Measurements from ENCODE around the gene RFWD3.

RFWD3 gene

DNA sequence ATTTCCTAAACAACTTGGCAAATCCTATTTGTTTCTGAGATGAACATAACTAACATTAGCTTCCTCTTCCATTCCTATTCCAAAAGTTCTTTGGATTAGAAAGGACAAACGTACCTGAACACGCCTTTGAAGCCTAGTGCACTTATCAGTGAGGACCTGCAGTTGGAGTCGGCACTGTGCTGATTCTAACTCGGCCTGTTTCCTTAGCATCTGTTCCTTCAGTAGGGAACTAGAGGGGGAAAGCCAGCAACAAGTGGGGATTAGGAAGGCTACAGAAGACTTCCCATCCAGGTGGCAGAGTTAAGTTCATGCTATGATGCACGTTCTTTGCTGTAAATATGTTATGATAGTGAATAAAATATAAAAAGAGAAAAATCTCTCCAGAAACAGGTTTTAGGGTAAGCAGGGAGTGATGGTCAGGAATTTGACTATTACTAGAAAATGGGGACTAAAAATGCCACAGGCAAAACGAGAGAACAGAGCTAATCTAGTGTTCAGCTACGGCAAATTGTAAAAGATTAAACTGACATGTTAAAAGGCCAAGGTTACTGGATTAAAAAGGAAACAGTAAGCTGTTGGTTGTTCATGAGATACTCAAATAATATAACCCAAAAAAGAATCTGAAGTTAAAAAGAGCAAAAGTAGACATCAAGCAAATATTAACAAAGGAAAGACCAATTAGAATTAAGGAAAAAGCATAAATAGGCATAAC, 28.8 kb downstream of the RFWD3 start:
- Histone ChIP-seq H3K4me3 (ENCODE audit: low read depth in 1 of 2, low read length in 2 of 2) (no peak overlapping the region), H3K27ac (ENCODE audit: low read length) (no peak overlapping the region), H3K27me3 (ENCODE audit: low read depth, low read length) (no peaks in the 10 kb centered on the region), H3K4me1 (ENCODE audit: control insufficient read depth in 1 of 2, insufficient read depth in 2 of 2, low read length in 2 of 2) (no peaks in the 10 kb centered on the region), H3K36me3 (ENCODE audit: control insufficient read depth in 1 of 2, insufficient read depth in 2 of 2, low read length in 2 of 2) (peaks cover 20 to 39% of the 10 kb centered on the region in 2 donors), H3K9me3 (ENCODE audit: control insufficient read depth in 1 of 2, low read length in 2 of 2) (no peaks in the 10 kb centered on the region)

DNA sequence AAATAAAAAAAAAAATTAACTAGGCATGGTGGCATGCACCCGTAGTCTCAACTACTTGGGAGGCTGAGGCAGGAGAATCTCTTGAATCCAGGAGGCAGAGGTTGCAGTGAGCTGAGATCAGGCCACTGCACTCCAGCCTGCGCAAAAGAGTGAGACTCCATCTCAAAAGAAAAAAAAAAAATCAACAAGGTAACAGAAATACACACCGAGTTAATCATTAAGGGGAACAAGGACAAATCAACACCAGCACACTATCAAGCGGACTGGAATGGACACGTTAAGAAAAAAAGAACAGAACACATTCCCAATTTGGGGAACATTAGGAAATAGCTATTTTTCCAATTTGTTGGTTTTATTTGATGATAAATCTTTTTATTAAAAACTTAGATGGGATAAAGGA, 31.4 kb downstream of the RFWD3 start:
- H3K36me3 ChIP-seq (ENCODE audit: control insufficient read depth in 1 of 2, insufficient read depth in 2 of 2, low read length in 2 of 2): peaks cover 38 to 44% of the 10 kb centered on the region in 2 donors
- no peaks in the 10 kb centered on the region for H3K27me3 ChIP-seq (ENCODE audit: low read depth, low read length)
- no peaks in the 10 kb centered on the region for H3K9me3 ChIP-seq (ENCODE audit: control insufficient read depth in 1 of 2, low read length in 2 of 2)
- H3K4me3 ChIP-seq (ENCODE audit: low read depth in 1 of 2, low read length in 2 of 2): no peak overlapping the region
- H3K4me1 ChIP-seq (ENCODE audit: control insufficient read depth in 1 of 2, insufficient read depth in 2 of 2, low read length in 2 of 2): no peaks in the 10 kb centered on the region
- H3K27ac ChIP-seq (ENCODE audit: low read length): no peak overlapping the region

DNA sequence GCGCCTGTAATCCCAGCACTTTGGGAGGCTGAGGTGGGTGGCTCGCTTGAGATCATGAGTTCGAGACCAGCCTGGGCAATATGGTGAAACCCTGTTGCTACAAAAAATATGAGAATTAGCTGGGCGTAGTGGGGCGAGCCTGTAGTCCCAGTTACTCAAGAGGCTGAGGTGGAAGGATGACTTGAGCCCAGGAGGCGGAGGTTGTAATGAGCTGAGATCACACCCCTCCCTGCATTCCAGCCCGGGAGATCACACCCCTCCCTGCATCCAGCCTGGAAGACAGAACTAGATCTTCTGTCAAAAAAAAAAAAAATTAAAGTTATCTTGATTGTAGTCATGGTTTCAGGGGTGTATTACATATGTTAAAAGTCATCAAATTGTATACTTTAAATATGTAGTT, 33.0 kb downstream of the RFWD3 start:
- Histone ChIP-seq H3K4me1 (ENCODE audit: control insufficient read depth in 1 of 2, insufficient read depth in 2 of 2, low read length in 2 of 2) (no peaks in the 10 kb centered on the region), H3K4me3 (ENCODE audit: low read depth in 1 of 2, low read length in 2 of 2) (no peak overlapping the region), H3K27me3 (ENCODE audit: low read depth, low read length) (no peaks in the 10 kb centered on the region), H3K9me3 (ENCODE audit: control insufficient read depth in 1 of 2, low read length in 2 of 2) (no peaks in the 10 kb centered on the region), H3K36me3 (ENCODE audit: control insufficient read depth in 1 of 2, insufficient read depth in 2 of 2, low read length in 2 of 2) (peaks cover 38 to 43% of the 10 kb centered on the region in 2 donors), H3K27ac (ENCODE audit: low read length) (no peak overlapping the region)

DNA sequence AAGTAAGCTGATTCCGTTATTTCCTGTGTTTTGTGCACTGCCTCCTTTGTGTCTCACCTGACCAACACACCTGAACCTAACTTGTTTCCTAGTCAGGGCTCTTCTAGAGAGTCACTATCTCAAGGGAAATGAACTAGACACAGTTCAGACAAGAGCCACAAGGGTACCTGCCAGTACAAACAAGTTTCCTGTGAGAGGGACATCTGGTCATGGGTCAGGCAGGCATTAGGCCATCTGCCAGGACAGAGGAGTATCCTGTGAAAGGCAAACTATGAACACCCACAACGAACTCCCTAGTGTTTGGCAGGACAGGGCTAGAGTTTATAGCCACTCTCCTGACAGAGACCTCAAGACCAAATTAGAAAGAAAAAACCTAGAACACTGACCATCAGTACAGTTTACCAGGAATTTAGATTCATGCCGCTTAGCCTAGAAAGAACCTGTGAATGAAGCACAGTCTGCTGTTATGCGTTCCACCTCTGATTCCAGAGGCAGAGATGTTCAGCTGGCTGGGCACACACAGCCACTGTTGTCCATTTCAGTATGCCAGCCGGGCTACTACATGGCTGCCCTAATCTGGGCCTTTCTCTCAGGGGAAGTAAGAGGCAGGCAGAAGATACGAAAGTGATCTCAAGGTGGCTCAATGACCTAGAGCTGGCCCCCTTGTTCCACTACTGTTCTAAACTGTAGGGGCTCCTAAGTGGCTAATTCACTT, 39.0 kb downstream of the RFWD3 start:
- peaks cover 0 to 9% of the 10 kb centered on the region in 2 donors for H3K4me1 ChIP-seq (ENCODE audit: control insufficient read depth in 1 of 2, insufficient read depth in 2 of 2, low read length in 2 of 2)
- peaks cover 55 to 63% of the 10 kb centered on the region in 2 donors for H3K36me3 ChIP-seq (ENCODE audit: control insufficient read depth in 1 of 2, insufficient read depth in 2 of 2, low read length in 2 of 2)
- no peak overlapping the region for H3K4me3 ChIP-seq (ENCODE audit: low read depth in 1 of 2, low read length in 2 of 2)
- H3K27me3 ChIP-seq (ENCODE audit: low read depth, low read length): no peaks in the 10 kb centered on the region
- no peaks in the 10 kb centered on the region for H3K9me3 ChIP-seq (ENCODE audit: control insufficient read depth in 1 of 2, low read length in 2 of 2)
- H3K27ac ChIP-seq (ENCODE audit: low read length): no peak overlapping the region

DNA sequence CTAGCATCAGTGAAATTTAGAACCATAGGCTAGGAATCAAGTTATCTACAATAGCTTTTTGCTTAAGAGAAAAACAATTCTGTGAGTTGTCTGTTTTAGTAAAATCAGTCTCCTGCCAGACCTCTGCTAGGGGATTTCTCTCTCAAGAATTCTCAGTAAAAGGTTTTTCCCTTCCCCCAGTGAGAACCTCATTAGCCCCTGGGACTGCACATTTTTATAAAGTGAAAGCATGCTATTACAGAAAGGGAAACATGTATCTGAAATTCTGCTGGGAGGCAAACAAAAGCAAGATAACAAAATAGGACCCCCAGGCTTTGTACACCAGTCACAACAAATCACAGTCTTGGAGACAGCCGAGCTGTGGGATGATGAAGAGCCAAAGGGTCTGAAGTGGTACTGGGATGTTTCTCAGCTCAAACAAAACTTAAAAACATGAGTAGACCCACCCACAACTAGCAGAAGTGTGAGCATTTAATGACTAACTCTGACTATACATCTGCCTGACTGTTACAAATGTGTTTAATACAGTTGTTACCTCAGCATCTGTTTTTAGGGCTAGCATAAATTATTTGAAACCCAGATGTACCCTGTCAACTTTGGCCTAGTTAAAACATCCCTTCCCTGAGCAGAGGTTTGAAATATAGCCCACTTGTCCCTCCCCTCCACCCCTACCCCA, 39.8 kb downstream of the RFWD3 start:
- Histone ChIP-seq H3K27ac (ENCODE audit: low read length) (no peak overlapping the region), H3K9me3 (ENCODE audit: control insufficient read depth in 1 of 2, low read length in 2 of 2) (no peaks in the 10 kb centered on the region), H3K4me3 (ENCODE audit: low read depth in 1 of 2, low read length in 2 of 2) (no peak overlapping the region), H3K36me3 (ENCODE audit: control insufficient read depth in 1 of 2, insufficient read depth in 2 of 2, low read length in 2 of 2) (peaks cover 50 to 63% of the 10 kb centered on the region in 2 donors), H3K4me1 (ENCODE audit: control insufficient read depth in 1 of 2, insufficient read depth in 2 of 2, low read length in 2 of 2) (peaks cover 0 to 9% of the 10 kb centered on the region in 2 donors), H3K27me3 (ENCODE audit: low read depth, low read length) (no peaks in the 10 kb centered on the region)

DNA sequence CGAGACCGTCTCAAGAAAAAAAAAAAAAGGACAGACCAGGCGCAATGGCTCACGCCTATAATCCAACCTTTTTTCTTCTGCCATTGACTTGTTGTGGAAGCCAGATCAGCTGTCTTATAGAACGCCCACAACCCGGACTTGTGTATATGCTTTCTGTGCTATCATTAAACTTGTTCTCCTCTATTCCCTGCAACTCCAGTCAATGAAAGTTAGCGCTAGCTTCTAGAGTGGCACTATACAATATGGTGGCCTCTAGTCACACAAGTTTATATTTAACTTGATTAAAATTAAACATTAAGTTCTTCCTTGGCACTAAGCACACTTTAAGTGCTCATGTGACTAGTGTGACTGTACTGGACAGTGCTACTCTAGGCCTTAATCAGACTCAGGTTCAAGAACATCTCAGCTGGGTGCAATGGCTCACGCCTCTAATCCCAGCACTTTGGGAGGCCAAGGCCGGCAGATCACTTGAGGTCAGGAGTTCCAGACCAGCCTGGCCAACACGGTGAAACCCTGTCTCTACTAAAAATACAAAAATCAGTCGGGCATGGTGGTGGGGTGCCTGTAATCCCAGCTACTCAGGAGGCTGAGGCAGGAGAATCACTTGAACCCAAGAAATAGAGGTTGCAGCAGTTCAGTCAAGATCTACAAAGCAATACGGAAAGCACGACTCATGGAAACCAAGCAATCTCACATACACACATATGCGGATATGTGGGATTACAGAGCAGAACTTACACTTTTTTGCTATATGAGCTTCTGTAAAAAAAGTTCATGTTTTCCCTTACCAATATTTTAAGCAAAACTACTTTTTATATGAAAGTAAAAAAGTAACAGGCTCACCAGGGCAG, 41.0 kb downstream of the RFWD3 start:
- Histone ChIP-seq H3K27me3 (ENCODE audit: low read depth, low read length) (no peaks in the 10 kb centered on the region), H3K4me3 (ENCODE audit: low read depth in 1 of 2, low read length in 2 of 2) (no peak overlapping the region), H3K36me3 (ENCODE audit: control insufficient read depth in 1 of 2, insufficient read depth in 2 of 2, low read length in 2 of 2) (peaks cover 42 to 61% of the 10 kb centered on the region in 2 donors), H3K9me3 (ENCODE audit: control insufficient read depth in 1 of 2, low read length in 2 of 2) (no peaks in the 10 kb centered on the region), H3K27ac (ENCODE audit: low read length) (no peak overlapping the region), H3K4me1 (ENCODE audit: control insufficient read depth in 1 of 2, insufficient read depth in 2 of 2, low read length in 2 of 2) (peaks cover 0 to 9% of the 10 kb centered on the region in 2 donors)

DNA sequence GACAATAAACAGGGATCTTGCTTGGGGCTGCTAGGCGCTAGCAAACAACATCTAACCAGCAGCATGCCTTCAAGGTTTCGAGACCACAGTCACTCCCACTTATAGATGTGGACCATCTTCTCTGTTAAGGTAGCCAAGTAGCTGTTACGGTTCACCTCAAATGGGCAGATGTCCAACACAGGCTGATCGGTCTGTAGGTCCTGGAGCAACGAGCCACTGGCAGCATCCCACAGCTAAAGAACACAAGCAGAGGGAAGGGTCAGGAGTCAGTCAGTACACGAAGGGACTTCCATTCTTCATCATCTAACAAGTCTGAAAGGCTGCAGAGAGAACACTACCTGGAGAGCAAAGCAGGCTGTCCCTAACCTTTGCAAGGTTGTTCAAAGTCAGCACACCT, 42.8 kb downstream of the RFWD3 start:
- Histone ChIP-seq H3K9me3 (ENCODE audit: control insufficient read depth in 1 of 2, low read length in 2 of 2) (no peaks in the 10 kb centered on the region), H3K36me3 (ENCODE audit: control insufficient read depth in 1 of 2, insufficient read depth in 2 of 2, low read length in 2 of 2) (peaks cover 37 to 49% of the 10 kb centered on the region in 2 donors), H3K27me3 (ENCODE audit: low read depth, low read length) (no peaks in the 10 kb centered on the region), H3K4me1 (ENCODE audit: control insufficient read depth in 1 of 2, insufficient read depth in 2 of 2, low read length in 2 of 2) (peaks cover 0 to 9% of the 10 kb centered on the region in 2 donors), H3K27ac (ENCODE audit: low read length) (no peak overlapping the region), H3K4me3 (ENCODE audit: low read depth in 1 of 2, low read length in 2 of 2) (no peak overlapping the region)

DNA sequence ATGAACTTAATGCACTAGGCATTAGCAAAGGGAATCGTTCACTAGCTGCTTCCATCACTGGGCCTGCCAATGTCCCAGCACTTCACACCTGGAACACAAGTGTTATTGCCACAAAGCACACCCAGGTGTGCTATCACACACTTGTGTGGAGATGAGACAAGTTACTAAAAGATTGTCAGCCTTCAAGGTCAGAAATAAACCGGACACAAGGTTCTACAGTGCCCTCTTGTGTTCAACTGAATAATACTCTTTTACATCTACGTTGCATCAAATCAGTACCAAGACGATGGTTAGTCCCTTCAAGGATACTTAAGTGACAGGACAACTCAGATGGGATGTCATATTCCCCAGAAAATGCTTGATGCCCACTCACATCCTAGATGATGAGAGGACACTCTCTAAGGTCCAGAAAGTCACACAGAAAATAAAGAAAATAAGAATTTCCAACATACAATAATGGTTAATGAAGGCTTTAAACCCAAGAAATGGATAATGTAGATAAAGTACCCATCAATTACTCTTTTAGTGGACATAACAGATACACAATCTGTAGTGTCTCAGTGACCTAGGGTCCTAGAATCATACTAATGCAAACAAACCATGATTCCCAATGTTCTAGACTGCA, 43.4 kb downstream of the RFWD3 start:
- H3K36me3 ChIP-seq (ENCODE audit: control insufficient read depth in 1 of 2, insufficient read depth in 2 of 2, low read length in 2 of 2): peaks cover 32 to 48% of the 10 kb centered on the region in 2 donors
- H3K9me3 ChIP-seq (ENCODE audit: control insufficient read depth in 1 of 2, low read length in 2 of 2): no peaks in the 10 kb centered on the region
- H3K4me3 ChIP-seq (ENCODE audit: low read depth in 1 of 2, low read length in 2 of 2): no peak overlapping the region
- no peaks in the 10 kb centered on the region for H3K27me3 ChIP-seq (ENCODE audit: low read depth, low read length)
- H3K4me1 ChIP-seq (ENCODE audit: control insufficient read depth in 1 of 2, insufficient read depth in 2 of 2, low read length in 2 of 2): peaks cover 0 to 9% of the 10 kb centered on the region in 2 donors
- no peak overlapping the region for H3K27ac ChIP-seq (ENCODE audit: low read length)

DNA sequence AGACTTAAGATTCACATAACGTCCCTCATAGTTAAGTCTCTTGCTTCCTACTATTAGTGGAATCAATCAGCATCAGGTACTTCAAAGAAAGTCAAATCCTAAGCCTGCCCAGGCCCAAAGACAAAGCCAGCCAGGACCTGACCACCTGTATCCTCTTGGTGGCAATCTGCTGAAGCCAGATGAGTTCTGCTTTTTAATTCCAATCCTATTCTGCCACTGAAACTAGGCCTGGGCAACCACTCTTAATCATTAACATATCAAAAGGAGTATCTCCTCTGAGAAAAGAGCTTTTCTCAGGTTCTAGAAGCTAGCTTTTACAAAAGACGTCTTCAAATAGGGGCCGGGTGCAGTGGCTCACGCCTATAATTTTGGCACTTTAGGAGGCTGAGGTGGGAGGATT, 44.7 kb downstream of the RFWD3 start:
- Histone ChIP-seq H3K36me3 (ENCODE audit: control insufficient read depth in 1 of 2, insufficient read depth in 2 of 2, low read length in 2 of 2) (peaks cover 20 to 35% of the 10 kb centered on the region in 2 donors), H3K4me1 (ENCODE audit: control insufficient read depth in 1 of 2, insufficient read depth in 2 of 2, low read length in 2 of 2) (peaks cover 0 to under 1% of the 10 kb centered on the region in 2 donors), H3K27me3 (ENCODE audit: low read depth, low read length) (no peaks in the 10 kb centered on the region), H3K9me3 (ENCODE audit: control insufficient read depth in 1 of 2, low read length in 2 of 2) (no peaks in the 10 kb centered on the region), H3K4me3 (ENCODE audit: low read depth in 1 of 2, low read length in 2 of 2) (no peak overlapping the region), H3K27ac (ENCODE audit: low read length) (no peak overlapping the region)

DNA sequence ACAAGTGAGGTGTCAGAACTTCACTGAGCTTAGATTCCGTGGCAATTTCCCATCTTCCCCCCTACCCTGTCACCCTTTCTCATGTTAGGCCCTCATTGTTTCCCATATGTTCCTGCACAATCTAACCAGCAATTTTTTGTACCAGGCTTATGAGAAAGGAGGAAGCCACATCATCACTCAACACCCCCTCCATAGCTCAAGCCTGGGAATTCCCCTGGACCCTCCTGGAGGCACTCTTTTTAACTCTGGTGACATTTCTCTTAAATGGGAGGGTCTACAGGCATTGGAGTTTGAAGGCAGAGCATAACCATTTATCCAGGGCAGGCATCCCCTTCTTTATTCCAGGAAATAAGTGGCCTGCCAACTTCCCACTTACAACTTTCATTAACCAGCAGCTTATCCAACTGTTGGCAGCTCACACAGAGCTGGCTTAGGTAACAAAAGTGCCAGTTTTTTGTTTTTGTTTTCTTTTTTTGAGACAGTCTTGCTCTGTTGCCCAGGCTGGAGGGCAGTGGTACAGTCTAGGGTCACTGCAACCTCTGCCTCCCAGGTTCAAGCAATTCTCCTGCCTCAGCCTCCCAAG, 49.4 kb downstream of the RFWD3 start:
- Histone ChIP-seq H3K27ac (ENCODE audit: low read length) (no peak overlapping the region), H3K4me3 (ENCODE audit: low read depth in 1 of 2, low read length in 2 of 2) (no peak overlapping the region), H3K36me3 (ENCODE audit: control insufficient read depth in 1 of 2, insufficient read depth in 2 of 2, low read length in 2 of 2) (peaks cover 3 to 4% of the 10 kb centered on the region in 2 donors)

More for the DNA sequence above, 49.4 kb downstream of the RFWD3 start:
- Histone ChIP-seq H3K9me3 (ENCODE audit: control insufficient read depth in 1 of 2, low read length in 2 of 2) (no peaks in the 10 kb centered on the region), H3K4me1 (ENCODE audit: control insufficient read depth in 1 of 2, insufficient read depth in 2 of 2, low read length in 2 of 2) (no peaks in the 10 kb centered on the region), H3K27me3 (ENCODE audit: low read depth, low read length) (no peaks in the 10 kb centered on the region)

Data from muscle layer of duodenum (tissue), 2 donors.